ENCODE results near the gene AKIRIN2.

Gene AKIRIN2

GRCh38 chr6:87742106-87742505 lies 40.1 kb upstream of the AKIRIN2 start:
- Histone ChIP-seq H3K4me2 (no peak overlapping the region), H2AFZ (ENCODE audit: low read depth) (no peak overlapping the region), H3K9ac (no peak overlapping the region), H3K27ac (no peak overlapping the region), H3K4me1 (ENCODE audit: low read depth, poor library complexity, severe bottlenecking) (peaks cover 11% of the 10 kb centered on the region), H3K79me2 (ENCODE audit: insufficient read depth, low read depth) (no peaks in the 10 kb centered on the region), H4K20me1 (ENCODE audit: insufficient read depth) (no peaks in the 10 kb centered on the region), H3K4me3 (IDR thresholded peaks at IDR 0.05; ENCODE audit: insufficient read depth, low read depth, low read length) (no peak overlapping the region), H3K27me3 (ENCODE audit: insufficient read depth, low read depth) (no peaks in the 10 kb centered on the region), H3K36me3 (ENCODE audit: insufficient read depth) (no peaks in the 10 kb centered on the region)
- no peak for TF ChIP-seq CTCF (conservative IDR thresholded peaks at IDR 0.05; ENCODE audit: low read depth, low read length)

GRCh38 chr6:87741001-87741650 lies 39.1 kb upstream of the AKIRIN2 start:
- Histone ChIP-seq H3K36me3 (ENCODE audit: insufficient read depth) (no peaks in the 10 kb centered on the region), H3K4me1 (ENCODE audit: low read depth, poor library complexity, severe bottlenecking) (peaks cover 13% of the 10 kb centered on the region), H3K9ac (no peak overlapping the region), H3K4me3 (IDR thresholded peaks at IDR 0.05; ENCODE audit: insufficient read depth, low read depth, low read length) (no peak overlapping the region), H3K27ac (no peak overlapping the region), H4K20me1 (ENCODE audit: insufficient read depth) (no peaks in the 10 kb centered on the region), H2AFZ (ENCODE audit: low read depth) (no peak overlapping the region), H3K79me2 (ENCODE audit: insufficient read depth, low read depth) (no peaks in the 10 kb centered on the region), H3K4me2 (no peak overlapping the region), H3K27me3 (ENCODE audit: insufficient read depth, low read depth) (no peaks in the 10 kb centered on the region)
- no peak for TF ChIP-seq CTCF (conservative IDR thresholded peaks at IDR 0.05; ENCODE audit: low read depth, low read length)

GRCh38 chr6:87738744-87739143 lies 36.7 kb upstream of the AKIRIN2 start:
- Histone ChIP-seq H3K9ac (no peak overlapping the region), H3K4me3 (IDR thresholded peaks at IDR 0.05; ENCODE audit: insufficient read depth, low read depth, low read length) (no peak overlapping the region), H2AFZ (ENCODE audit: low read depth) (no peak overlapping the region), H3K36me3 (ENCODE audit: insufficient read depth) (no peaks in the 10 kb centered on the region), H3K4me1 (ENCODE audit: low read depth, poor library complexity, severe bottlenecking) (peaks cover 13% of the 10 kb centered on the region), H3K79me2 (ENCODE audit: insufficient read depth, low read depth) (no peaks in the 10 kb centered on the region), H3K27me3 (ENCODE audit: insufficient read depth, low read depth) (no peaks in the 10 kb centered on the region), H3K27ac (no peak overlapping the region), H3K4me2 (no peak overlapping the region), H4K20me1 (ENCODE audit: insufficient read depth) (no peaks in the 10 kb centered on the region)
- TF ChIP-seq CTCF (conservative IDR thresholded peaks at IDR 0.05; ENCODE audit: low read depth, low read length) = no peak

GRCh38 chr6:87738000-87738399 lies 36.0 kb upstream of the AKIRIN2 start:
- no peaks in the 10 kb centered on the region for H3K27me3 ChIP-seq (ENCODE audit: insufficient read depth, low read depth)
- TF ChIP-seq CTCF (conservative IDR thresholded peaks at IDR 0.05; ENCODE audit: low read depth, low read length) = no peak
- H3K36me3 ChIP-seq (ENCODE audit: insufficient read depth) = no peaks in the 10 kb centered on the region
- no peaks in the 10 kb centered on the region for H4K20me1 ChIP-seq (ENCODE audit: insufficient read depth)
- peaks cover 13% of the 10 kb centered on the region for H3K4me1 ChIP-seq (ENCODE audit: low read depth, poor library complexity, severe bottlenecking)
- no peaks in the 10 kb centered on the region for H3K79me2 ChIP-seq (ENCODE audit: insufficient read depth, low read depth)
- no peak overlapping the region for H3K9ac ChIP-seq
- H3K4me3 ChIP-seq (IDR thresholded peaks at IDR 0.05; ENCODE audit: insufficient read depth, low read depth, low read length) = no peak overlapping the region
- no peak overlapping the region for H3K4me2 ChIP-seq
- no peak overlapping the region for H3K27ac ChIP-seq
- H2AFZ ChIP-seq (ENCODE audit: low read depth) = no peak overlapping the region

Measured in KMS-11 (cell line).